Gastrocnemius medialis (tissue), 4 donors: ENCODE data around the gene COPRS. TPM values are rescaled to one million over a fixed set of nuclear protein-coding genes. Genes with fewer than 3 reads are reported as not detected.

Experiments
- ATAC-seq, 2 donors: fragments of 150-250 bp; one replicate each; pipeline ENCODE4 v1.9.1; 2016
- DNase-seq, 2 donors: peaks; one replicate each; pipeline ENCODE4 v3.0.0-alpha.2; 2019
- H3K27ac ChIP-seq, 4 donors: fragments of 200-600 bp; sonication (generic); 1 replicate in 1 of 4; 2 replicates in 3 of 4; pipeline ENCODE4 v1.5.1; 2016 to 2018; ENCODE audit warnings: mild to moderate bottlenecking in 2 of 4, moderate library complexity in 1 of 4
- H3K27me3 ChIP-seq, 3 donors: fragments of 200-600 bp; sonication (generic) in 2 of 3; 1 replicate in 1 of 3; 2 replicates in 2 of 3; pipeline versions ENCODE4 v1.5.1 to v1.6.0; 2016 to 2019; ENCODE audit warnings: mild to moderate bottlenecking in 1 of 3, moderate library complexity in 1 of 3
- H3K36me3 ChIP-seq, 2 donors: fragments of 200-600 bp; sonication (generic) in 1 of 2; one replicate each; pipeline ENCODE4 v1.5.1; 2017 to 2018
- H3K4me1 ChIP-seq, 2 donors: fragments of 200-600 bp; sonication (generic) in 1 of 2; one replicate each; pipeline ENCODE4 v1.5.1; 2016 to 2017; ENCODE audit warnings: mild to moderate bottlenecking in 2 of 2
- H3K4me3 ChIP-seq, 4 donors: fragments of 200-600 bp; sonication (generic) in 3 of 4; 1 replicate in 1 of 4; 2 replicates in 3 of 4; pipeline ENCODE4 v1.5.1; 2016 to 2019; ENCODE audit warnings: mild to moderate bottlenecking in 2 of 4
- H3K9me3 ChIP-seq, 3 donors: fragments of 200-600 bp; sonication (generic) in 2 of 3; 1 replicate in 1 of 3; 2 replicates in 2 of 3; pipeline ENCODE4 v1.5.1; 2016 to 2019
- CTCF ChIP-seq, 5 experiments: fragments of 450-650 bp in 3 of 5; fragments of 200-600 bp in 2 of 5; sonication (generic) in 2 of 5; IDR thresholded peaks in 4 of 5; conservative IDR thresholded peaks in 1 of 5; 1 replicate in 4 of 5; 2 replicates in 1 of 5; pipeline ENCODE4 v1.5.1; 2016 to 2019; ENCODE audit warnings: antibody characterized with exemption in 5 of 5, mild to moderate bottlenecking in 3 of 5, moderate library complexity in 3 of 5
- POLR2A ChIP-seq, 2 donors: fragments of 450-650 bp; IDR thresholded peaks; one replicate each; pipeline ENCODE4 v1.6.1; 2017; ENCODE audit warnings: antibody characterized with exemption in 2 of 2, mild to moderate bottlenecking in 2 of 2, moderate library complexity in 2 of 2
- in situ Hi-C, 4 donors: fragments of 200-750 bp; cut with MboI; loops; one replicate each; pipeline versions ENCODE4 v1.15.0 to v1.8.0; 2017; ENCODE audit warnings: low sequenced_read_pairs in 4 of 4
- intact Hi-C: fragments of 100-400 bp; cut with DNase I; formaldehyde crosslinking; loops from one replicate; pipeline ENCODE4 v1.15.1; 2023; ENCODE audit warnings: low total_unique reads
- total RNA-seq, 4 donors: library from RNA; depleted of rRNA; stranded (reverse); fragments of >200 nt; gene quantifications; one replicate each; pipeline versions ENCODE4 v1.1.0 to v1.2.3, GENCODE V29; 2016

COPRS gene
- total RNA-seq, 4 donors from 2014 or later = 43.8 to 73.9 (median 61.6) TPM

- Histone ChIP-seq H3K27ac (peak overlapping the region; percentile 69 to 83 (median 78)), H3K36me3 (peaks cover 0 to 22% of the 10 kb centered on the region in 2 donors), H3K9me3 (no peaks in the 10 kb centered on the region), H3K4me1 (peaks cover 7 to 12% of the 10 kb centered on the region in 2 donors), H3K27me3 (no peaks in the 10 kb centered on the region), H3K4me3 (peak overlapping the region; percentile 54 to 81 (median 73))
- intact Hi-C loops = loop anchor here (2.0 to 5.0 kb wide), 3 partner anchors 43 to 301 kb away; partner anchors contain the start of genes SUZ12 and UTP6
- ATAC-seq = peak in 1 of 2 donors; percentile 12
- in situ Hi-C loops = loop anchor here in 1 of 4 donors (25.0 kb wide), 1 partner anchor 421 kb away; no protein-coding TSS in a partner anchor
- DNase-seq = no peak
- TF ChIP-seq POLR2A (IDR thresholded peaks at IDR 0.05) = no peak
- no peak for TF ChIP-seq CTCF (IDR thresholded peaks at IDR 0.05 in 4 of 5, conservative IDR thresholded peaks at IDR 0.05 in 1 of 5)
These were observed 963 bp downstream of the COPRS start for GRCh38 chr17:31857920-31858641.

GRCh38 chr17:31856750-31857149 is 2.3 kb downstream of the COPRS start:
- H3K4me3 ChIP-seq = no peak overlapping the region
- TF ChIP-seq CTCF (IDR thresholded peaks at IDR 0.05 in 4 of 5, conservative IDR thresholded peaks at IDR 0.05 in 1 of 5) (no peak), POLR2A (IDR thresholded peaks at IDR 0.05) (no peak)
- H3K4me1 ChIP-seq = peaks cover 7 to 12% of the 10 kb centered on the region in 2 donors
- intact Hi-C loops (loop anchor here (5.0 kb wide), 2 partner anchors 81 to 299 kb away; partner anchors contain the start of gene SUZ12), in situ Hi-C loops (loop anchor here in 1 of 4 donors (25.0 kb wide), 1 partner anchor 419 kb away; no protein-coding TSS in a partner anchor)
- no peak overlapping the region for H3K27ac ChIP-seq
- H3K27me3 ChIP-seq = no peaks in the 10 kb centered on the region
- H3K9me3 ChIP-seq = no peaks in the 10 kb centered on the region
- H3K36me3 ChIP-seq = peaks cover 0 to 21% of the 10 kb centered on the region in 2 donors
- no peak for ATAC-seq
- DNase-seq = no peak

GRCh38 chr17:31854672-31855071 is 4.4 kb downstream of the COPRS start:
- no peak for TF ChIP-seq POLR2A (IDR thresholded peaks at IDR 0.05)
- no peak for TF ChIP-seq CTCF (IDR thresholded peaks at IDR 0.05 in 4 of 5, conservative IDR thresholded peaks at IDR 0.05 in 1 of 5)
- DNase-seq (no peak), ATAC-seq (no peak)
- Histone ChIP-seq H3K36me3 (peaks cover 0 to 26% of the 10 kb centered on the region in 2 donors), H3K4me1 (peaks cover 7 to 12% of the 10 kb centered on the region in 2 donors), H3K27me3 (no peaks in the 10 kb centered on the region), H3K27ac (no peak overlapping the region), H3K4me3 (no peak overlapping the region), H3K9me3 (no peaks in the 10 kb centered on the region)
- intact Hi-C loops (loop anchor here (5.0 kb wide), 2 partner anchors 83 to 297 kb away; partner anchors contain the start of gene SUZ12), in situ Hi-C loops (loop anchor here in 1 of 4 donors (25.0 kb wide), 1 partner anchor 417 kb away; no protein-coding TSS in a partner anchor)

GRCh38 chr17:31853911-31854470 is 5.1 kb downstream of the COPRS start:
- Histone ChIP-seq H3K27ac (no peak overlapping the region), H3K9me3 (no peaks in the 10 kb centered on the region), H3K4me1 (peaks cover 7 to 8% of the 10 kb centered on the region in 2 donors), H3K36me3 (peaks cover 0 to 26% of the 10 kb centered on the region in 2 donors), H3K27me3 (no peaks in the 10 kb centered on the region), H3K4me3 (no peak overlapping the region)
- ATAC-seq = no peak
- DNase-seq = no peak
- intact Hi-C loops (no loop called here), in situ Hi-C loops (loop anchor here in 1 of 4 donors (25.0 kb wide), 1 partner anchor 417 kb away; no protein-coding TSS in a partner anchor)
- TF ChIP-seq POLR2A (IDR thresholded peaks at IDR 0.05) = no peak
- no peak for TF ChIP-seq CTCF (IDR thresholded peaks at IDR 0.05 in 4 of 5, conservative IDR thresholded peaks at IDR 0.05 in 1 of 5)
